ENCODE results near the gene S1PR2.
"Not testable (repeated sequence)": the region's sequence is repeated elsewhere in the genome, so short reads cannot be mapped to it uniquely, and the experiment has no call there.

S1PR2 gene

GRCh38 chr19:10254244-10254643 is 23.1 kb upstream of the S1PR2 start:
- no peak for DNase-seq (ENCODE audit: low read depth)

GRCh38 chr19:10252707-10253106 is 21.6 kb upstream of the S1PR2 start:
- no peak for DNase-seq (ENCODE audit: low read depth)

- peak; percentile 98 for DNase-seq (ENCODE audit: low read depth)
Observed at GRCh38 chr19:10251792-10252694, 20.9 kb upstream of the S1PR2 start, which contains the start of gene MRPL4. Gene MRPL4, plus strand, starts transcription at chr19:10252214. Its CDS starts 40 bp downstream, at chr19:10252254.

GRCh38 chr19:10246511-10246910 is 15.4 kb upstream of the S1PR2 start:
- DNase-seq (ENCODE audit: low read depth), result no peak

GRCh38 chr19:10245189-10245939 is 14.2 kb upstream of the S1PR2 start:
- DNase-seq (ENCODE audit: low read depth), result no peak

- DNase-seq (ENCODE audit: low read depth), result no peak
Observed at GRCh38 chr19:10243606-10244005, 12.5 kb upstream of the S1PR2 start.

- not testable (repeated sequence) for DNase-seq (ENCODE audit: low read depth)
Observed at GRCh38 chr19:10241826-10242449, 10.8 kb upstream of the S1PR2 start.

- DNase-seq (ENCODE audit: low read depth), result peak; percentile 89
Observed at GRCh38 chr19:10238172-10238783, 7.1 kb upstream of the S1PR2 start.

- no peak for DNase-seq (ENCODE audit: low read depth)
Observed at GRCh38 chr19:10237702-10238101, 6.6 kb upstream of the S1PR2 start.

- not testable (repeated sequence) for DNase-seq (ENCODE audit: low read depth)
Observed at GRCh38 chr19:10235409-10235808, 4.3 kb upstream of the S1PR2 start.

- no peak for DNase-seq (ENCODE audit: low read depth)
Observed at GRCh38 chr19:10235003-10235402, 3.9 kb upstream of the S1PR2 start.

GRCh38 chr19:10233946-10234345 is 2.8 kb upstream of the S1PR2 start:
- DNase-seq (ENCODE audit: low read depth), result no peak

- no peak for DNase-seq (ENCODE audit: low read depth)
Observed at GRCh38 chr19:10231612-10232228, 589 bp upstream of the S1PR2 start.

- DNase-seq (ENCODE audit: low read depth), result no peak
Observed at GRCh38 chr19:10230173-10230860, 814 bp downstream of the S1PR2 start.

- no peak for DNase-seq (ENCODE audit: low read depth)
Observed at GRCh38 chr19:10228920-10229319, 2.2 kb downstream of the S1PR2 start.

- no peak for DNase-seq (ENCODE audit: low read depth)
Observed at GRCh38 chr19:10228393-10228792, 2.7 kb downstream of the S1PR2 start.

- no peak for DNase-seq (ENCODE audit: low read depth)
Observed at GRCh38 chr19:10227026-10227971, 3.8 kb downstream of the S1PR2 start.

GRCh38 chr19:10226376-10227025 is 4.6 kb downstream of the S1PR2 start:
- DNase-seq (ENCODE audit: low read depth), result peak; percentile 99

GRCh38 chr19:10226021-10226375 is 5.1 kb downstream of the S1PR2 start:
- no peak for DNase-seq (ENCODE audit: low read depth)
